Hepatocyte (in vitro differentiated cells): ENCODE measurements around the gene HOXA5.
A peak's percentile ranks its signal among the peaks of the same experiment; 100 is the strongest.

Experiments used
- EZH2 ChIP-seq: fragments of 200-600 bp; sonication (generic); IDR thresholded peaks from 2 replicates; pipeline ENCODE4 v1.6.1; 2016; ENCODE audit warnings: antibody characterized with exemption, mild to moderate bottlenecking, borderline replicate concordance
- TF ChIP-seq, protein P1 (sequence below): fragments of 200-600 bp; sonication (generic); IDR thresholded peaks from 2 replicates; pipeline ENCODE4 v1.5.1; 2016; ENCODE audit warnings: antibody characterized with exemption, mild to moderate bottlenecking; ENCODE audit not compliant: poor library complexity

DNA sequence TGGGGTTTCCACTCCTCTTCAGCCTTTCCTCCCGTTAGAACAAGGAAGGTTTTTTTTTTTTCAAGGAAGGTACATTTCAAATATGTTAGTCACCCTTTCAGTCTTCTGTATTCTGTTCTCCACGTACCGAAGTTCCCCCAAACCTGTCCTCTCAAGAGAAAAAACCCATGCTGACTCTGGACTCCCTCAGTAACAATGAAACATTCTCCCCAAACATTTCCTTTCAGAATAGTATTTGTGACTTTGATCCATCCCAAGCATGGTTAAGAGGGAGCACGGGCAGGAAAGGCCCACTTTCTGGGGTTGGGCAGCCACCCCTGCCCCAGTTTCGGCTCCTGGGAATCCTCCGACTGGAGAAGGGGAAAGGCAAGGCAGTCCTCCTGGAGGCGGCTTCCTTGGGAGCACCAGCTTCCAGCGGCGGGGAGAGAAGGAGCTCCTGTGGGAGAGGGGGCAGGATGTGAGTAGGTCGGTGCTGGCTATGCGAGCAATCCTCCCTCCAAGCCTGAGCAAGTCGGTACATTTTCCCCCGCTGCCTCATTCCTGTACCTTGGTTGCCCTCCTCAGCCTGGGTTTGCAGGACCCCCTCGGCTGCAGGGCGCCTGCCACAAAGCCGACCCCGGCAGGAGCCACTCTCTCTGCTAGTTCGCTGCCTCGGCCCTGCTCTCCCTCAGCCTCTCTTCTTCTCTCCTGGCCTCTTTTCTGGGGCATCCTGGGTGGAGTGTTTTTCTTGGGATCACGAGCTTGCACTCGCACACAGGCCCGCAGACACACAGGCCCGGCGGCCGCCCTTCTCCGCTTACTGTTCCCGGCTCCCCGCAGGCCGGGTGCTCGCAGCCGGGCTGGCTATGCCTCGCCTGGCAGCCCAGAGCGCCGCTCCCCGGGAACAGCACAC lies 45.5 kb downstream of the HOXA5 start:
- TF ChIP-seq, protein P1, sequence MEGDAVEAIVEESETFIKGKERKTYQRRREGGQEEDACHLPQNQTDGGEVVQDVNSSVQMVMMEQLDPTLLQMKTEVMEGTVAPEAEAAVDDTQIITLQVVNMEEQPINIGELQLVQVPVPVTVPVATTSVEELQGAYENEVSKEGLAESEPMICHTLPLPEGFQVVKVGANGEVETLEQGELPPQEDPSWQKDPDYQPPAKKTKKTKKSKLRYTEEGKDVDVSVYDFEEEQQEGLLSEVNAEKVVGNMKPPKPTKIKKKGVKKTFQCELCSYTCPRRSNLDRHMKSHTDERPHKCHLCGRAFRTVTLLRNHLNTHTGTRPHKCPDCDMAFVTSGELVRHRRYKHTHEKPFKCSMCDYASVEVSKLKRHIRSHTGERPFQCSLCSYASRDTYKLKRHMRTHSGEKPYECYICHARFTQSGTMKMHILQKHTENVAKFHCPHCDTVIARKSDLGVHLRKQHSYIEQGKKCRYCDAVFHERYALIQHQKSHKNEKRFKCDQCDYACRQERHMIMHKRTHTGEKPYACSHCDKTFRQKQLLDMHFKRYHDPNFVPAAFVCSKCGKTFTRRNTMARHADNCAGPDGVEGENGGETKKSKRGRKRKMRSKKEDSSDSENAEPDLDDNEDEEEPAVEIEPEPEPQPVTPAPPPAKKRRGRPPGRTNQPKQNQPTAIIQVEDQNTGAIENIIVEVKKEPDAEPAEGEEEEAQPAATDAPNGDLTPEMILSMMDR: peak; percentile 18
- TF ChIP-seq EZH2: no peak
